Duodenal mucosa (tissue), 2 donors: Measurements from ENCODE around the gene CDC7.

ENCODE experiments used
- H3K27ac ChIP-seq: one replicate; pipeline ENCODE4 v1.7.0; 2013; ENCODE audit warnings: low read depth, low read length
- H3K27me3 ChIP-seq, 2 donors: one replicate each; pipeline ENCODE4 v1.7.0; 2013; ENCODE audit warnings: low read length in 2 of 2, control low read depth in 1 of 2; ENCODE audit not compliant: insufficient read depth in 2 of 2, control insufficient read depth in 1 of 2
- H3K36me3 ChIP-seq, 2 donors: one replicate each; pipeline ENCODE4 v1.7.0; 2013; ENCODE audit warnings: low read length in 2 of 2, control low read depth in 1 of 2; ENCODE audit not compliant: insufficient read depth in 2 of 2, control insufficient read depth in 1 of 2
- H3K4me1 ChIP-seq, 2 donors: one replicate each; pipeline ENCODE4 v1.7.0; 2013; ENCODE audit warnings: low read length in 2 of 2, control low read depth in 1 of 2; ENCODE audit not compliant: insufficient read depth in 2 of 2, control insufficient read depth in 1 of 2
- H3K4me3 ChIP-seq, 2 donors: one replicate each; pipeline ENCODE4 v1.7.0; 2013; ENCODE audit warnings: low read length in 2 of 2, low read depth in 1 of 2
- H3K9ac ChIP-seq, 2 donors: one replicate each; pipeline ENCODE4 v1.7.0; 2013; ENCODE audit warnings: low read length in 2 of 2, low read depth in 1 of 2
- H3K9me3 ChIP-seq, 2 donors: one replicate each; pipeline ENCODE4 v1.7.0; 2013; ENCODE audit warnings: low read length in 2 of 2, control low read depth in 1 of 2; ENCODE audit not compliant: control insufficient read depth in 1 of 2

CDC7 gene

GRCh38 chr1:91546876-91547275, 46.2 kb downstream of the CDC7 start:
- H3K9ac ChIP-seq: no peak overlapping the region
- no peak overlapping the region for H3K4me3 ChIP-seq
- H3K36me3 ChIP-seq: no peaks in the 10 kb centered on the region
- peaks cover 0 to 2% of the 10 kb centered on the region in 2 donors for H3K4me1 ChIP-seq
- H3K9me3 ChIP-seq: no peaks in the 10 kb centered on the region
- H3K27me3 ChIP-seq: no peaks in the 10 kb centered on the region
- H3K27ac ChIP-seq: no peak overlapping the region

- Histone ChIP-seq H3K9ac (no peak overlapping the region), H3K9me3 (no peaks in the 10 kb centered on the region), H3K36me3 (no peaks in the 10 kb centered on the region), H3K4me1 (peaks cover 0 to 7% of the 10 kb centered on the region in 2 donors), H3K4me3 (no peak overlapping the region), H3K27ac (no peak overlapping the region), H3K27me3 (no peaks in the 10 kb centered on the region)
Observed at GRCh38 chr1:91548376-91549040, 47.9 kb downstream of the CDC7 start.

GRCh38 chr1:91549041-91549735, 48.5 kb downstream of the CDC7 start:
- H3K4me1 ChIP-seq: peaks cover 0 to 7% of the 10 kb centered on the region in 2 donors
- H3K27ac ChIP-seq: no peak overlapping the region
- H3K9me3 ChIP-seq: no peaks in the 10 kb centered on the region
- no peaks in the 10 kb centered on the region for H3K27me3 ChIP-seq
- no peak overlapping the region for H3K9ac ChIP-seq
- no peaks in the 10 kb centered on the region for H3K36me3 ChIP-seq
- no peak overlapping the region for H3K4me3 ChIP-seq

DNA sequence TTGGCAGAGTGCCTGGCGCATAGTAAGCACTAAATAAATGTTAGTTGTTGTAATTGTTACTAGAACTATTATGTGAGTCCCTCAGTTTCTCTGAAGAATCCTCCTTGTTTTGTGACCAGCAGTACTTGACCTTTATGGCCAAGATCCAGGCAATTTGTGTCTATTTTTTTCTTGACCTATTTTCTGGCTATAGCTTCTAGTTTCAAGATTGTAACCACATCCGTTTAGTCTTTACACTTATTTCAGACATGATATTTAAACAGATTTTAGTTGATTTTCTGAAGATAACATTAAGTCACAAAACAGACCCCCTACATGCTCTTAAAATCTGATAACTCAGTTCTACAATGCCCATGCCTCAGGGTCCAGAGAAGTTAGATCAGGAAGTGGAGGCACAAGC, 50.3 kb downstream of the CDC7 start:
- Histone ChIP-seq H3K36me3 (no peaks in the 10 kb centered on the region), H3K27ac (no peak overlapping the region), H3K9me3 (no peaks in the 10 kb centered on the region), H3K27me3 (no peaks in the 10 kb centered on the region), H3K4me3 (no peak overlapping the region), H3K9ac (no peak overlapping the region), H3K4me1 (peaks cover 5 to 11% of the 10 kb centered on the region in 2 donors)

DNA sequence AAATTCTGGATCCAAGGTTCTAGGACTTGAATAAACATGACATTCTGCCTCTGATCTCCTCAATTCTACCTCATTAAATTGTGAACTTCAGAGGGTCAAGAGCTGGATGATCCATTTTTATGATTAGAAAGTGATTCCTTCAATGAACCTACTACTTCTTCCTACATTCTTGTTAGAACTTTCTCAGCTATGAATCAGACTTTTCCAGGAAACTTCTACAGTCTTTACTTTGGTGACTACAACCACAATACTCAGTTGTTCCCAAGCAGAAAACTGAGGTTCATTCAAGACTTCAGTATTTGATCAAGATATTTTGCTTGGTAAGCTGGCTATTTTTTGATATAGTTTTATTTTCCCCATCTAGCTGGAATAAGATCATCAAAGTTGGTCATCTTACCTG, 51.4 kb downstream of the CDC7 start:
- H3K9ac ChIP-seq: no peak overlapping the region
- no peaks in the 10 kb centered on the region for H3K36me3 ChIP-seq
- H3K4me1 ChIP-seq: peaks cover 5 to 15% of the 10 kb centered on the region in 2 donors
- H3K27me3 ChIP-seq: no peaks in the 10 kb centered on the region
- H3K27ac ChIP-seq: no peak overlapping the region
- H3K4me3 ChIP-seq: no peak overlapping the region
- H3K9me3 ChIP-seq: no peaks in the 10 kb centered on the region

GRCh38 chr1:91552596-91552995, 51.9 kb downstream of the CDC7 start:
- no peak overlapping the region for H3K9ac ChIP-seq
- H3K9me3 ChIP-seq: no peaks in the 10 kb centered on the region
- peaks cover 5 to 16% of the 10 kb centered on the region in 2 donors for H3K4me1 ChIP-seq
- no peak overlapping the region for H3K4me3 ChIP-seq
- no peak overlapping the region for H3K27ac ChIP-seq
- no peaks in the 10 kb centered on the region for H3K36me3 ChIP-seq
- H3K27me3 ChIP-seq: no peaks in the 10 kb centered on the region

DNA sequence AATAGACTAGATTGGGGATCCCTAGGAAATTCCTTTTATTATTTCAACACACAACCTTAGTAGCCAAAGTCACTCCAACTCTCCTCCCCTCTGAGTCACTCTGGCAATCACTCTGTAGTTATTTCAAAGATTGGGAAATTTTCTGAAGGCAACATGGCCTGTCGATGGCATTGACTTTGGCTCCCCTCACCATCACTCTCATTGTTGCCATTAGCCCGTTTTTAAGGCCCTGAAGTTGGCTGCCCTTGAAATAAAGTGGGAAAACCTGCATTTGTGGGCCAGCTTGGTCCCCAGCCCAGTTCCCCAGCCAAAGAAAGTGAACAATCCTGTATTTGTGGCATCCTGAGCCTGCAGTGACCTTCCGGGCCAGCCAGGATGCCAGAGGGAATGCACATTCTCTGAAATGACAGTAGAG, 52.5 kb downstream of the CDC7 start:
- Histone ChIP-seq H3K4me1 (peaks cover 5 to 16% of the 10 kb centered on the region in 2 donors), H3K4me3 (no peak overlapping the region), H3K36me3 (no peaks in the 10 kb centered on the region), H3K9me3 (no peaks in the 10 kb centered on the region), H3K27me3 (no peaks in the 10 kb centered on the region), H3K9ac (no peak overlapping the region), H3K27ac (no peak overlapping the region)

GRCh38 chr1:91555074-91555730, 54.6 kb downstream of the CDC7 start:
- Histone ChIP-seq H3K9me3 (no peaks in the 10 kb centered on the region), H3K9ac (peak overlapping the region in 1 of 2 donors; percentile 8), H3K27ac (no peak overlapping the region), H3K4me1 (peaks cover 5 to 16% of the 10 kb centered on the region in 2 donors), H3K27me3 (no peaks in the 10 kb centered on the region), H3K36me3 (no peaks in the 10 kb centered on the region), H3K4me3 (no peak overlapping the region)

- Histone ChIP-seq H3K4me1 (peaks cover 5 to 16% of the 10 kb centered on the region in 2 donors), H3K27ac (no peak overlapping the region), H3K27me3 (no peaks in the 10 kb centered on the region)
Observed at GRCh38 chr1:91555821-91556531, 55.3 kb downstream of the CDC7 start.

DNA sequence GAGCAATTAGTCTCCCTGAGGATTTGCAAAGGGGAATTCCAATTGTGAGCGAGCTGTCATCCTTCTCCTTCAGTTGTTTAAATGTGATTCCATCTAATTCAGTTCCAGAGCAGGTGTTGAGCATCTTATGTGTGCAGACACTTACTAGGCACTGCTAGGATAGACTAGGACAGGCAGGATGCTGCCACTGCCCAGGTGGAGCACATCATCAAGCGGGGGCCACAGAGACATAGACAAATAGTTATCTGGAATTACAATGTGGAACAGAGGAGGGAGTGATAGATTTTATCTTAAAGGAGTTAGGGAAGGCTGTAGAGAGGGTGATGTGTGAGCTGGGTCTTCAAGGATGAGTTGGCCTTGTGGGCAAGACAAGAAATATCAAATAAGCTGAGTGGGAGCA, 55.9 kb downstream of the CDC7 start:
- no peak overlapping the region for H3K9ac ChIP-seq
- no peaks in the 10 kb centered on the region for H3K36me3 ChIP-seq
- H3K4me1 ChIP-seq: peaks cover 5 to 16% of the 10 kb centered on the region in 2 donors
- H3K9me3 ChIP-seq: no peaks in the 10 kb centered on the region
- H3K4me3 ChIP-seq: no peak overlapping the region
- H3K27me3 ChIP-seq: no peaks in the 10 kb centered on the region
- H3K27ac ChIP-seq: no peak overlapping the region

More at GRCh38 chr1:91555821-91556531, 55.3 kb downstream of the CDC7 start:
- Histone ChIP-seq H3K9ac (peak overlapping the region in 1 of 2 donors; percentile 8), H3K36me3 (no peaks in the 10 kb centered on the region), H3K9me3 (no peaks in the 10 kb centered on the region), H3K4me3 (no peak overlapping the region)
